ENCODE results near the gene ASCC2.

Gene ASCC2

DNA sequence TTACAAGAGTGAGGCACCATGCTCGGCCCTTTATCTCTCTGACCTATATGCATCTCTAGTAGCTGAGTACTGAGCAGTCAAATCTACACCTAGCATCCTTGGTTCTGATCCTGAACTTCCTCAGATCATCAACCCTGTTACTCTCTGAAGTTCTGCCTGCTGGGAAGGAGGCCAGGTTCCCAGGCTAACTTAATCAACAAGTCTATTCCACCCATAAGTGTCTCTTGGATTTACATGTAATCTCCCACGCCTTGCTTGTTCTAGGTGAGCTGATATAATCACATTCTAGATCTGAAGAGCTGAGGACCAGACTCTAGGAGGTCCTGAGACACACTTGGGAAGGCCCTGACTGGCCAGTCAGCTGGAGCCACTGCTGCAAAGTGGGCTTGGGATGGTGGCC is 96.1 kb downstream of the ASCC2 start:
- no peak for DNase-seq (ENCODE audit: low read depth)
- H3K4me3 ChIP-seq (ENCODE audit: low read length) = no peak overlapping the region
- TF ChIP-seq, protein P1, sequence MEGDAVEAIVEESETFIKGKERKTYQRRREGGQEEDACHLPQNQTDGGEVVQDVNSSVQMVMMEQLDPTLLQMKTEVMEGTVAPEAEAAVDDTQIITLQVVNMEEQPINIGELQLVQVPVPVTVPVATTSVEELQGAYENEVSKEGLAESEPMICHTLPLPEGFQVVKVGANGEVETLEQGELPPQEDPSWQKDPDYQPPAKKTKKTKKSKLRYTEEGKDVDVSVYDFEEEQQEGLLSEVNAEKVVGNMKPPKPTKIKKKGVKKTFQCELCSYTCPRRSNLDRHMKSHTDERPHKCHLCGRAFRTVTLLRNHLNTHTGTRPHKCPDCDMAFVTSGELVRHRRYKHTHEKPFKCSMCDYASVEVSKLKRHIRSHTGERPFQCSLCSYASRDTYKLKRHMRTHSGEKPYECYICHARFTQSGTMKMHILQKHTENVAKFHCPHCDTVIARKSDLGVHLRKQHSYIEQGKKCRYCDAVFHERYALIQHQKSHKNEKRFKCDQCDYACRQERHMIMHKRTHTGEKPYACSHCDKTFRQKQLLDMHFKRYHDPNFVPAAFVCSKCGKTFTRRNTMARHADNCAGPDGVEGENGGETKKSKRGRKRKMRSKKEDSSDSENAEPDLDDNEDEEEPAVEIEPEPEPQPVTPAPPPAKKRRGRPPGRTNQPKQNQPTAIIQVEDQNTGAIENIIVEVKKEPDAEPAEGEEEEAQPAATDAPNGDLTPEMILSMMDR (IDR thresholded peaks at IDR 0.05; ENCODE audit: insufficient read depth, low read depth, low read length, missing control alignments) = no peak

DNA sequence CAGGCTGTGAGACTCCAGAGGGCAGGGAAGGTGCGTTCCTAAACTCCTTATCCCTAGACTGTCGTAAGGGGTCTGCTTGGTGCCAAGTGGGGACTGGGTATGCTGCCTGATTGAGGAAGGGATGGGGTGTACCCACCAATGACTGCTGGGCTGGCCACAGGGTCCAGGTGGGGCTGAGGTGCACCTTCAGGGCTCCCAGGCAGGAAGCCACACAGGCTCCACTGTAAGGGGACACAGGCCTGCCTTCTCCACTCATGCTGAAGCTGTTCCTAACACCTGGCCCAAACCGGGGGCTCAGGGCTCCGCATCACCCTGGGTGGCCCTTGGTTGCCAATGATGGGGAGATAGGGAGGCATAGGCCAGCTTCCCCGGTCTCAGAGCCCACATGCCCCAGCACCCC is 97.9 kb downstream of the ASCC2 start:
- no peak for DNase-seq (ENCODE audit: low read depth)
- H3K4me3 ChIP-seq (ENCODE audit: low read length) = no peak overlapping the region
- TF ChIP-seq, protein P1 (IDR thresholded peaks at IDR 0.05; ENCODE audit: insufficient read depth, low read depth, low read length, missing control alignments) = no peak

DNA sequence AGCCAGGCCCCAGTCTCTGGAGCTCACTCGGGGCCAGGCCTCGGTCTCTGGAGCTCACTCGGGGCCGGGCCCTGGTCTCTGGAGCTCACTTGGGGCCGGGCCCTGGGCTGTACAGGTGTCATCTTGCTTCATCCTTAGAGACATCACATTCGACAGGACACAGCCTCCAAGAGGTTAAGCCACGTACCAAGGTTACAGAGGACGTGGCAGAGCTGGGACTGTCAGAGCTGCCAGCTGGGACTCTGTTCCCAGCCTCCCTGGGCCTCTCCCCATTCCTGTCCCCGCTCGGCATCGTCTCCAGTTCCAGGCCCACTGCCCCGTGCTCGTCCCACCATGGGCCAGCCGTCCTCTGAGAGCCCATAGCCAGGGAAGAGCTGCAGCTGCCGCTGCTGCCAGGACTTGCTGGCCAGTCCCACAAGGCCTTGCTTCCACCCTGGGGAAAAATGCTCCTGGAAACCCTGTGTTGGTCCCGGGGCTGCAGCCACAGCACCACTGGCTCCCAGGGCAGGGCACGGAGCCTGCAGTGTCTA is 98.7 kb downstream of the ASCC2 start:
- no peak for DNase-seq (ENCODE audit: low read depth)
- TF ChIP-seq, protein P1 (IDR thresholded peaks at IDR 0.05; ENCODE audit: insufficient read depth, low read depth, low read length, missing control alignments) = no peak
- H3K4me3 ChIP-seq (ENCODE audit: low read length) = no peak overlapping the region
